Loucy (cell line): ENCODE data around the gene SPTY2D1.

Experiments
- H2AFZ ChIP-seq: fragments of 200-600 bp; sonication (generic); 2 replicates; pipeline ENCODE4 v1.6.0; 2016; ENCODE audit warnings: antibody characterized with exemption, mild to moderate bottlenecking, low read length, moderate library complexity
- H3F3A ChIP-seq: fragments of 200-600 bp; 2 replicates; pipeline ENCODE4 v1.6.0; 2016; ENCODE audit warnings: antibody characterized with exemption, low read depth, mild to moderate bottlenecking
- H3K27me3 ChIP-seq: fragments of 200-600 bp; sonication (generic); 2 replicates; pipeline ENCODE4 v1.6.1; 2014; ENCODE audit warnings: low read length, mild to moderate bottlenecking; ENCODE audit not compliant: insufficient read depth, poor library complexity, severe bottlenecking
- H3K36me3 ChIP-seq: fragments of 200-600 bp; sonication (generic); 2 replicates; pipeline ENCODE4 v1.6.1; 2016; ENCODE audit warnings: low read length; ENCODE audit not compliant: insufficient read depth
- H3K4me1 ChIP-seq: fragments of 200-600 bp; sonication (generic); 2 replicates; pipeline ENCODE4 v1.5.1; 2014; ENCODE audit warnings: low read length, mild to moderate bottlenecking; ENCODE audit not compliant: insufficient read depth, poor library complexity, severe bottlenecking
- H3K4me2 ChIP-seq: fragments of 200-600 bp; sonication (generic); 2 replicates; pipeline ENCODE4 v1.6.0; 2014; ENCODE audit warnings: antibody characterized with exemption, low read length, low read depth, mild to moderate bottlenecking; ENCODE audit not compliant: poor library complexity, severe bottlenecking
- H3K4me3 ChIP-seq: fragments of 200-600 bp; sonication (generic); 2 replicates; pipeline ENCODE4 v1.5.1; 2014; ENCODE audit warnings: low read length, mild to moderate bottlenecking, mixed read lengths; ENCODE audit not compliant: poor library complexity, severe bottlenecking
- H3K79me2 ChIP-seq: fragments of 200-600 bp; sonication (generic); 2 replicates; pipeline ENCODE4 v1.6.1; 2014; ENCODE audit warnings: low read length; ENCODE audit not compliant: insufficient read depth
- H3K9ac ChIP-seq: fragments of 200-600 bp; sonication (generic); 2 replicates; pipeline ENCODE4 v1.6.0; 2014; ENCODE audit warnings: mild to moderate bottlenecking, low read depth, low read length, moderate library complexity; ENCODE audit not compliant: poor library complexity, severe bottlenecking
- H3K9me2 ChIP-seq: fragments of 200-600 bp; sonication (generic); replicated peaks from 2 replicates; pipeline ENCODE4 v1.6.1; 2016; ENCODE audit warnings: low read depth, low read length, mixed read lengths
- H3K9me3 ChIP-seq: fragments of 200-600 bp; sonication (generic); 2 replicates; pipeline ENCODE4 v1.6.1; 2014; ENCODE audit warnings: mild to moderate bottlenecking, antibody characterized with exemption, low read length, low read depth; ENCODE audit not compliant: insufficient read depth
- H4K20me1 ChIP-seq: fragments of 200-600 bp; sonication (generic); 2 replicates; pipeline ENCODE4 v1.6.0; 2014; ENCODE audit warnings: antibody characterized with exemption, low read length, mild to moderate bottlenecking; ENCODE audit not compliant: insufficient read depth, poor library complexity, severe bottlenecking
- EZH2phosphoT487 ChIP-seq: fragments of 200-600 bp; IDR thresholded peaks from 2 replicates; pipeline ENCODE4 v1.6.1; 2018; ENCODE audit warnings: antibody characterized with exemption, mild to moderate bottlenecking, moderate library complexity, borderline replicate concordance
- TF ChIP-seq, protein P1 (sequence below): fragments of 200-600 bp; sonication (generic); conservative IDR thresholded peaks from 2 replicates; pipeline ENCODE4 v1.5.1; 2014; ENCODE audit warnings: mild to moderate bottlenecking, antibody characterized with exemption, low read length

SPTY2D1 gene

DNA sequence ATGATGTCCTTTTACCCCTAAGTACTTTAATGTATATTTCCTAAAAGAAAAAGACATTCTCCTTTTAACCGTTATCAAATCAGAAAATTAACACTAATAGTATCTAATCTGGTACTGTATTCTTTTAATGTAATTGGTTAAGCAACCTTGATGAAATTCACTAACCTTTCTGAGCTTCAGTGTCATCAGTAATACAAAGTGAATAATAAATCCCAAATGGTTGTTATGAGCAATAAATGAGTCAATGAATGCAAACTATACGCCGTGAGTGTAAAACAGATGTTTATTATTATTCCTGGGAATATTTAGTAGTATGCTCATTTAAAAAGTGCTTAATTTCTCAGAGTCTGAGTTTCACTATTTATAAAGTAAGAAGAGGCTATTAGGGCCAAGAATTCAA is 67.1 kb downstream of the SPTY2D1 start:
- no peaks in the 10 kb centered on the region for H3K79me2 ChIP-seq
- H3K36me3 ChIP-seq, result no peaks in the 10 kb centered on the region
- no peaks in the 10 kb centered on the region for H4K20me1 ChIP-seq
- H3K4me2 ChIP-seq, result no peak overlapping the region
- no peak overlapping the region for H2AFZ ChIP-seq
- TF ChIP-seq, protein P1, sequence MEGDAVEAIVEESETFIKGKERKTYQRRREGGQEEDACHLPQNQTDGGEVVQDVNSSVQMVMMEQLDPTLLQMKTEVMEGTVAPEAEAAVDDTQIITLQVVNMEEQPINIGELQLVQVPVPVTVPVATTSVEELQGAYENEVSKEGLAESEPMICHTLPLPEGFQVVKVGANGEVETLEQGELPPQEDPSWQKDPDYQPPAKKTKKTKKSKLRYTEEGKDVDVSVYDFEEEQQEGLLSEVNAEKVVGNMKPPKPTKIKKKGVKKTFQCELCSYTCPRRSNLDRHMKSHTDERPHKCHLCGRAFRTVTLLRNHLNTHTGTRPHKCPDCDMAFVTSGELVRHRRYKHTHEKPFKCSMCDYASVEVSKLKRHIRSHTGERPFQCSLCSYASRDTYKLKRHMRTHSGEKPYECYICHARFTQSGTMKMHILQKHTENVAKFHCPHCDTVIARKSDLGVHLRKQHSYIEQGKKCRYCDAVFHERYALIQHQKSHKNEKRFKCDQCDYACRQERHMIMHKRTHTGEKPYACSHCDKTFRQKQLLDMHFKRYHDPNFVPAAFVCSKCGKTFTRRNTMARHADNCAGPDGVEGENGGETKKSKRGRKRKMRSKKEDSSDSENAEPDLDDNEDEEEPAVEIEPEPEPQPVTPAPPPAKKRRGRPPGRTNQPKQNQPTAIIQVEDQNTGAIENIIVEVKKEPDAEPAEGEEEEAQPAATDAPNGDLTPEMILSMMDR, result no peak
- no peak for TF ChIP-seq EZH2phosphoT487
- no peaks in the 10 kb centered on the region for H3K9me3 ChIP-seq
- H3K4me1 ChIP-seq, result no peaks in the 10 kb centered on the region
- no peak overlapping the region for H3K9ac ChIP-seq
- no peaks in the 10 kb centered on the region for H3K27me3 ChIP-seq
- H3K9me2 ChIP-seq, result no peaks in the 10 kb centered on the region
- no peaks in the 10 kb centered on the region for H3F3A ChIP-seq
- H3K4me3 ChIP-seq, result no peak overlapping the region

DNA sequence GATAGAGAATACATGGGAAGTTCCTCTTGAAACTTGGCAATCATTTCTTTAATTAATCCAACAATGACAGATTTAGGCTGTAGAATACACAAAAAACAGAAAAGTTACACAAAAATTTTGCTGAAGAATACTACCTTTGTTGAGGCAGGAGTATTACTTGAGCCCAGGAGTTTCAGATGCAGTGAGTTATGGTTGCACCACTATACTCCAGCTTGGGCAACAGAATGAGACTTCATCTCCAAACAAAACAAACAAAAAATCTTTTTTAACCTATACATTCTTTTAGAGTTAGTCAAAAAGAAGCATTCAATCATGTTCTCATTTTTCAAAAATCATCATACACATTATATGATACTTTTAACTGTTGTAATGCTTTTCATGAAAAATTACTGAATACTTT is 67.7 kb downstream of the SPTY2D1 start:
- no peaks in the 10 kb centered on the region for H3F3A ChIP-seq
- no peak overlapping the region for H3K4me2 ChIP-seq
- H2AFZ ChIP-seq, result no peak overlapping the region
- no peaks in the 10 kb centered on the region for H3K4me1 ChIP-seq
- H3K36me3 ChIP-seq, result no peaks in the 10 kb centered on the region
- H3K27me3 ChIP-seq, result no peaks in the 10 kb centered on the region
- no peak overlapping the region for H3K4me3 ChIP-seq
- no peaks in the 10 kb centered on the region for H3K9me3 ChIP-seq
- no peaks in the 10 kb centered on the region for H3K79me2 ChIP-seq
- no peaks in the 10 kb centered on the region for H4K20me1 ChIP-seq
- no peaks in the 10 kb centered on the region for H3K9me2 ChIP-seq
- H3K9ac ChIP-seq, result no peak overlapping the region
- TF ChIP-seq EZH2phosphoT487, result no peak
- TF ChIP-seq, protein P1, result no peak

DNA sequence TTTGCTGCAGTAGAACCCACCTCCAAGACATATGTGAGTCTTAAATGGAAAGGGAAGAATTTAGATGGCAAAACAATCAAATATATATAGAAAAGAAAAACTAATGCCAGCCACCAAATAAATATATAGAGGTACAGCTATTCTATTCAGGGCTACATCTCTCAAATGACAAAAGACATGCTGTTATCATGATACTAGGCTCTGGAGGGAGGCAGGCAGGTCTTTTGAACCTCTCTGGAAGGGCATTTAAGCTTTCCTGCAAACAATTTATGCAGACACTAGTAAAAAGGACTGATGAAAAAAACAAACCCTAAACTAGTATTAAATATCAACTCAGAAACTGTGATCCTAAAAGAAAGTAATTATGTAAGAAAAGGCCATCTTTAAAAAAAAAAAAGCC is 70.0 kb downstream of the SPTY2D1 start:
- H3K9ac ChIP-seq, result no peak overlapping the region
- H3K9me3 ChIP-seq, result no peaks in the 10 kb centered on the region
- no peaks in the 10 kb centered on the region for H3K4me1 ChIP-seq
- no peak overlapping the region for H3K4me2 ChIP-seq
- no peaks in the 10 kb centered on the region for H3K79me2 ChIP-seq
- no peaks in the 10 kb centered on the region for H3K9me2 ChIP-seq
- no peak overlapping the region for H2AFZ ChIP-seq
- no peaks in the 10 kb centered on the region for H3K27me3 ChIP-seq
- no peak for TF ChIP-seq EZH2phosphoT487
- TF ChIP-seq, protein P1, result no peak
- no peaks in the 10 kb centered on the region for H3F3A ChIP-seq
- no peaks in the 10 kb centered on the region for H4K20me1 ChIP-seq
- no peak overlapping the region for H3K4me3 ChIP-seq
- H3K36me3 ChIP-seq, result no peaks in the 10 kb centered on the region
